Pancreas (tissue), 10 donors: ENCODE data around the gene ST6GALNAC4. TPM values are rescaled to one million over a fixed set of nuclear protein-coding genes. Genes with fewer than 3 reads are reported as not detected.

Experiments used
- ATAC-seq, 4 donors: fragments of 200-7000 bp; cut with Tn5 transposase; one replicate each; pipeline versions ENCODE4 v1.8.0 to v1.9.1; 2020; ENCODE audit warnings: mild to moderate bottlenecking in 4 of 4, moderate library complexity in 4 of 4
- DNase-seq, 6 donors: peaks; one replicate each; pipeline ENCODE4 v3.0.0-alpha.2; 2020
- FAIRE-seq: peaks from 2 replicates; lab custom pipeline; 2012; peaks lifted over from hg19 to GRCh38; lab: Jason Lieb, UNC
- H3K27ac ChIP-seq, 4 donors: fragments of 200-600 bp; sonication (generic); 1 replicate in 3 of 4; 2 replicates in 1 of 4; pipeline versions ENCODE4 v1.5.0 to v1.8.0; 2020
- H3K27me3 ChIP-seq, 4 donors: fragments of 200-600 bp; one replicate each; pipeline ENCODE4 v1.8.0; 2021
- H3K36me3 ChIP-seq, 3 donors: fragments of 200-600 bp; sonication (generic) in 1 of 3; one replicate each; pipeline versions ENCODE4 v1.5.0 to v1.8.0; 2020 to 2021
- H3K4me1 ChIP-seq, 3 donors: fragments of 200-600 bp; one replicate each; pipeline ENCODE4 v1.8.0; 2021
- H3K4me3 ChIP-seq, 4 donors: fragments of 200-600 bp; sonication (generic) in 2 of 4; one replicate each; pipeline versions ENCODE4 v1.5.0 to v1.8.0; 2020 to 2021
- H3K9me3 ChIP-seq, 4 donors: fragments of 200-600 bp; one replicate each; pipeline ENCODE4 v1.8.0; 2021
- WGBS, 2 donors: extraction: QIAGEN DNeasy Blood & Tissue Kit; methylation state at CpG; one replicate each; pipeline ENCODE4 v1.1.7; 2013; 5-methylcytosine and 5-hydroxymethylcytosine counted together
- intact Hi-C, 3 donors: fragments of 100-400 bp; cut with DNase I; formaldehyde crosslinking; loops; one replicate each; pipeline versions ENCODE4 v1.11.1 to v1.14.2; 2022
- polyA plus RNA-seq, 2 donors: library from polyadenylated mRNA; stranded (reverse); fragments of 200-250 nt; gene quantifications; one replicate each; pipeline ENCODE4 v1.2.3, GENCODE V29; 2013
- total RNA-seq, 6 donors: library from RNA; stranded (reverse); fragmentation: NEBNext Ultra II Directional in 4 of 6; extraction: Animal tissue kit (Norgen Biotek cat#: 25700) in 4 of 6; gene quantifications; one replicate each; pipeline versions ENCODE4 v1.2.1 to v1.2.4, GENCODE V29; 2021 to 2023
- TF ChIP-seq, protein P1 (sequence below), 4 donors: fragments of 200-600 bp; sonication (generic) in 3 of 4; IDR thresholded peaks; one replicate each; pipeline versions ENCODE4 v1.5.0 to v1.8.0; 2021; ENCODE audit warnings: antibody characterized with exemption in 4 of 4
- donor health status: healthy with polysubstance abuse.
- donor health status: DM: no; HTN: no; CAD: no; lungs with moderate emphysema.
- donor health status: DM: no; HTN: no; CAD: no.
- donor health status: control.
- donor health status: control.
- donor health status: Bipolar disorder and iron deficiency.
- donor health status: DM: yes; HTN: yes; CAD: no.
- donor health status: DM: no; HTN: no; CAD: no.
- donor health status: DM: no; HTN: no; CAD: no.
- donor health status: DM: yes; HTN: yes; CAD: no.

ST6GALNAC4 gene
- total and polyA plus RNA-seq, 8 donors = 22.2 to 66.6 (median 33.9) TPM

GRCh38 chr9:127873886-127874285, 43.0 kb downstream of the ST6GALNAC4 start:
- Histone ChIP-seq H3K4me3 (no peak overlapping the region), H3K27ac (no peak overlapping the region), H3K4me1 (peaks cover 0 to 8% (median 0%) of the 10 kb centered on the region in 3 donors), H3K36me3 (no peaks in the 10 kb centered on the region), H3K27me3 (no peaks in the 10 kb centered on the region), H3K9me3 (no peaks in the 10 kb centered on the region)
- ATAC-seq (peak in 3 of 4 donors; percentile 32 to 38 (median 35)), DNase-seq (peak; percentile 61 to 89 (median 81)), FAIRE-seq (no peak)
- TF ChIP-seq, protein P1, sequence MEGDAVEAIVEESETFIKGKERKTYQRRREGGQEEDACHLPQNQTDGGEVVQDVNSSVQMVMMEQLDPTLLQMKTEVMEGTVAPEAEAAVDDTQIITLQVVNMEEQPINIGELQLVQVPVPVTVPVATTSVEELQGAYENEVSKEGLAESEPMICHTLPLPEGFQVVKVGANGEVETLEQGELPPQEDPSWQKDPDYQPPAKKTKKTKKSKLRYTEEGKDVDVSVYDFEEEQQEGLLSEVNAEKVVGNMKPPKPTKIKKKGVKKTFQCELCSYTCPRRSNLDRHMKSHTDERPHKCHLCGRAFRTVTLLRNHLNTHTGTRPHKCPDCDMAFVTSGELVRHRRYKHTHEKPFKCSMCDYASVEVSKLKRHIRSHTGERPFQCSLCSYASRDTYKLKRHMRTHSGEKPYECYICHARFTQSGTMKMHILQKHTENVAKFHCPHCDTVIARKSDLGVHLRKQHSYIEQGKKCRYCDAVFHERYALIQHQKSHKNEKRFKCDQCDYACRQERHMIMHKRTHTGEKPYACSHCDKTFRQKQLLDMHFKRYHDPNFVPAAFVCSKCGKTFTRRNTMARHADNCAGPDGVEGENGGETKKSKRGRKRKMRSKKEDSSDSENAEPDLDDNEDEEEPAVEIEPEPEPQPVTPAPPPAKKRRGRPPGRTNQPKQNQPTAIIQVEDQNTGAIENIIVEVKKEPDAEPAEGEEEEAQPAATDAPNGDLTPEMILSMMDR (IDR thresholded peaks at IDR 0.05) = no peak
- intact Hi-C loops = no loop called here
- 30 to 31% methylated on average over 10 of the region's 10 CpGs for WGBS, 2 donors

GRCh38 chr9:127873223-127873691, 43.6 kb downstream of the ST6GALNAC4 start:
- 83 to 87% methylated on average over 19 of the region's 19 CpGs for WGBS, 2 donors
- Histone ChIP-seq H3K27ac (no peak overlapping the region), H3K4me3 (no peak overlapping the region), H3K4me1 (peaks cover 0 to 8% (median 0%) of the 10 kb centered on the region in 3 donors), H3K27me3 (no peaks in the 10 kb centered on the region), H3K9me3 (no peaks in the 10 kb centered on the region), H3K36me3 (no peaks in the 10 kb centered on the region)
- intact Hi-C loops = no loop called here
- DNase-seq (peak in 2 of 6 donors; percentile 12 to 75), FAIRE-seq (no peak), ATAC-seq (no peak)
- TF ChIP-seq, protein P1 (IDR thresholded peaks at IDR 0.05) = no peak

DNA sequence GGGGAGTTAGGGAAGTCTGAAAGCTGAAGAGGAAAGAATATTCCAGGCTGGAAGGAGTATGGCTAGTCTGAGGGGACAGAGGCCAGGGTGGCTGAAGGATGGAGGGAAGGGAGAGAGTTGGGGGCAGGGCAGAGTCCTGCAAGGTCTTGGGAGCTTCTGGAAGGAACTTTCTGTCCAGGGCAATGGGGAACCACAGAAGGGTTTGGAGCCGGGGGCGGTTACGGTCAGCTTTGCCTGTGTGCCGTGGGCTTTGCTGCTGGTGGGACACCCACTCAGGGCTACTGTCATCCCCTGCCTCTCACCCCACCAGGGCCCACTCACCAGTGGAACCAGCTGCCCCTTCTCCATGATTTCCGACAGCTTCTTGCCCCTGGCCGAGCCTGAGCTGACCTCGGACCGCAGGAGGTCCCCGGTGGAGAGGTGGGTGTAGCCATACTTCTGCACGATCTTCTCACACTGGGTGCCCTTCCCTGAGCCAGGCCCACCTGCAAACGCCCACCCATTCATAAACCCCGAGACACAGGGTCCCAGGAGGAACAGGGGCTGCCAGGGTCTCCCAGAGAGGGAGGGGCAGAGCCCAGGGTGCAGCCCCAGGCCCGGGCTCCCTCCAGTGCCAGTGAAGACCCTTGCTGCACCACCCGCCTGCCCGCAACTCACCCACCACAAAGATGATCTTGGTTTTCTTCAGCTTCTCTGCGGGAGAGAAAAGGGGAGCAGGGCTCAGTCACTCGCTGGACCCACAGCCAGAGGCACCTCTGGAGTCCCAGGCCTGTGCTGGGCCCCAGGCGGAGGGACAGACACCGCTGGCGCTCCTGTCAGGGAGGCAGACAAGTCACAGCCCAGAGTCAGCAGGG, 44.2 kb downstream of the ST6GALNAC4 start:
- intact Hi-C loops = no loop called here
- Histone ChIP-seq H3K27ac (no peak overlapping the region), H3K36me3 (peaks cover 0 to 3% (median 0%) of the 10 kb centered on the region in 3 donors), H3K4me1 (peaks cover 0 to 8% (median 0%) of the 10 kb centered on the region in 3 donors), H3K4me3 (no peak overlapping the region), H3K27me3 (no peaks in the 10 kb centered on the region), H3K9me3 (no peaks in the 10 kb centered on the region)
- DNase-seq = peak in 2 of 6 donors; percentile 13 to 66
- TF ChIP-seq, protein P1 (IDR thresholded peaks at IDR 0.05) = no peak
- FAIRE-seq = no peak
- ATAC-seq = no peak
- WGBS, 2 donors = 93 to 96% methylated on average over 19 to 20 of the region's 20 CpGs

- intact Hi-C loops = no loop called here
- WGBS, 2 donors = 86% methylated on average over 9 of the region's 9 CpGs
Measured at GRCh38 chr9:127871531-127871930, 45.3 kb downstream of the ST6GALNAC4 start.

More at GRCh38 chr9:127871531-127871930, 45.3 kb downstream of the ST6GALNAC4 start:
- Histone ChIP-seq H3K36me3 (peaks cover 0 to 6% (median 0%) of the 10 kb centered on the region in 3 donors), H3K27me3 (no peaks in the 10 kb centered on the region), H3K27ac (no peak overlapping the region), H3K4me1 (peaks cover 0 to 3% (median 0%) of the 10 kb centered on the region in 3 donors), H3K4me3 (no peak overlapping the region), H3K9me3 (no peaks in the 10 kb centered on the region)
- DNase-seq (peak in 2 of 6 donors; percentile 13 to 38), FAIRE-seq (no peak), ATAC-seq (no peak)
- TF ChIP-seq, protein P1 (IDR thresholded peaks at IDR 0.05) = no peak
